ENCODE data around the gene TMEM132E.

GRCh38 chr17:34683390-34683789, 104.0 kb downstream of the TMEM132E start:
- TF ChIP-seq CTCF (IDR thresholded peaks at IDR 0.05) (no peak), POLR2A (IDR thresholded peaks at IDR 0.05) (no peak)
